C4-2B (cell line): ENCODE results near the gene AGBL1.
A peak's percentile ranks its signal among the peaks of the same experiment; 100 is the strongest.

Experiments used
- H3K27ac ChIP-seq: fragments of 450-650 bp; 2 replicates; pipeline ENCODE4 v1.5.1; 2017
- ZFX ChIP-seq: fragments of 450-650 bp; IDR thresholded peaks from 2 replicates; pipeline ENCODE4 v1.6.1; 2017
- TF ChIP-seq, protein P1 (sequence below): fragments of 450-650 bp; conservative IDR thresholded peaks from 2 replicates; pipeline ENCODE4 v1.5.1; 2017; ENCODE audit warnings: mild to moderate bottlenecking

The AGBL1 gene

DNA sequence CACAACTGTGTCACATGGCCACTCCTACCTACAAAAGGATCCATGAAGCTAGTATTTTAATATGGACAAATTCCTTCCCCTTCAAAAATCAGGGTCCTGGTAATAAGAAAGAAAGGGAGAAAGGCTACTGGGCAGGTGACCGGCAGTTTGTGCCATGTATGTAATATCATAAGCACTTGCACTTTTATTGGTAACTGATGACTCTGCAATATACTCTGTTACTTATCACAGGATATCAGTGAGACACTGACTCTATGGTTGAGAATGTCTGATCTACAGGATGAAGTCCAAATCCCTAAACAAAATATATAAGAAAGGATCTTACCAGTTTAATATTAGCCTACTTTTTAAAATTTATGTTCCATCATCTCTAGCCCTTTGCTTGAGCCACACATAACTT is 315.2 kb downstream of the AGBL1 start:
- TF ChIP-seq, protein P1, sequence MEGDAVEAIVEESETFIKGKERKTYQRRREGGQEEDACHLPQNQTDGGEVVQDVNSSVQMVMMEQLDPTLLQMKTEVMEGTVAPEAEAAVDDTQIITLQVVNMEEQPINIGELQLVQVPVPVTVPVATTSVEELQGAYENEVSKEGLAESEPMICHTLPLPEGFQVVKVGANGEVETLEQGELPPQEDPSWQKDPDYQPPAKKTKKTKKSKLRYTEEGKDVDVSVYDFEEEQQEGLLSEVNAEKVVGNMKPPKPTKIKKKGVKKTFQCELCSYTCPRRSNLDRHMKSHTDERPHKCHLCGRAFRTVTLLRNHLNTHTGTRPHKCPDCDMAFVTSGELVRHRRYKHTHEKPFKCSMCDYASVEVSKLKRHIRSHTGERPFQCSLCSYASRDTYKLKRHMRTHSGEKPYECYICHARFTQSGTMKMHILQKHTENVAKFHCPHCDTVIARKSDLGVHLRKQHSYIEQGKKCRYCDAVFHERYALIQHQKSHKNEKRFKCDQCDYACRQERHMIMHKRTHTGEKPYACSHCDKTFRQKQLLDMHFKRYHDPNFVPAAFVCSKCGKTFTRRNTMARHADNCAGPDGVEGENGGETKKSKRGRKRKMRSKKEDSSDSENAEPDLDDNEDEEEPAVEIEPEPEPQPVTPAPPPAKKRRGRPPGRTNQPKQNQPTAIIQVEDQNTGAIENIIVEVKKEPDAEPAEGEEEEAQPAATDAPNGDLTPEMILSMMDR: no peak
- no peak for TF ChIP-seq ZFX
- H3K27ac ChIP-seq: no peak overlapping the region

- no peak for TF ChIP-seq ZFX
- TF ChIP-seq, protein P1: no peak
- no peak overlapping the region for H3K27ac ChIP-seq
Observed at GRCh38 chr15:86399041-86399954, 319.6 kb downstream of the AGBL1 start.

GRCh38 chr15:86403221-86403620 is 323.6 kb downstream of the AGBL1 start:
- TF ChIP-seq, protein P1: no peak
- TF ChIP-seq ZFX: no peak
- H3K27ac ChIP-seq: no peak overlapping the region

GRCh38 chr15:86403914-86404583 is 324.4 kb downstream of the AGBL1 start:
- peak overlapping the region; percentile 38 for H3K27ac ChIP-seq

GRCh38 chr15:86408261-86408660 is 328.6 kb downstream of the AGBL1 start:
- TF ChIP-seq, protein P1: no peak
- TF ChIP-seq ZFX: no peak
- no peak overlapping the region for H3K27ac ChIP-seq

More at GRCh38 chr15:86403914-86404583, 324.4 kb downstream of the AGBL1 start:
- TF ChIP-seq, protein P1: no peak
- no peak for TF ChIP-seq ZFX

DNA sequence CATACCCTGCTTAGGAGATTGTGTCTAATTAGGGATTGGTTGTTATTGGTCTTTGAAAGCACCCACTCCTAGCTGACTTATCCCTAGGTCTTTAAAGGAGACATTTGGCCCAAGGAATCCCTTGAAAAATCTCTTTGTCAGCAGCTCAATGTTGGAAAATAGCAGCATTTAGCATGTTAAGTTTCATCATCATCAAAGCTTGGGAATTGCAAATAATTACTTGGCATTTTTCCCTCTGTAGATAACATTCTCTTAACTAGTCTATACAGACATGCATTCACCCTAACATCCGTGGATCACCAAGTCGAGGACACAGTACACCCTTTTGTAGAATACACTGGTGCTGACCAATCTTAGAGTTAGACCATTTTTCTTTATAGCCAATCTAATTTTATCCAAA is 332.2 kb downstream of the AGBL1 start:
- no peak overlapping the region for H3K27ac ChIP-seq
- no peak for TF ChIP-seq ZFX
- TF ChIP-seq, protein P1: no peak

- no peak overlapping the region for H3K27ac ChIP-seq
- TF ChIP-seq, protein P1: no peak
- TF ChIP-seq ZFX: no peak
Observed at GRCh38 chr15:86413191-86413590, 333.5 kb downstream of the AGBL1 start.
